IgD-negative memory B cell (primary cell): ENCODE data around the gene TTC39C. TPM values are rescaled to one million over a fixed set of nuclear protein-coding genes. Genes with fewer than 3 reads are reported as not detected.

Experiments used
- H3K27ac Mint-ChIP-seq, 3 donors: one replicate each; pipeline ENCODE4 v1.8.0; 2020 to 2022; ENCODE audit warnings: mild to moderate bottlenecking in 3 of 3, mixed read lengths in 3 of 3, moderate library complexity in 1 of 3
- H3K27me3 Mint-ChIP-seq: one replicate; pipeline ENCODE4 v1.8.0; 2021; ENCODE audit warnings: mixed read lengths
- H3K36me3 Mint-ChIP-seq: one replicate; pipeline ENCODE4 v1.8.0; 2020; ENCODE audit warnings: mild to moderate bottlenecking, mixed read lengths
- H3K4me1 Mint-ChIP-seq, 3 donors: one replicate each; pipeline ENCODE4 v1.8.0; 2020 to 2022; ENCODE audit warnings: mixed read lengths in 3 of 3, mild to moderate bottlenecking in 1 of 3
- H3K4me3 Mint-ChIP-seq, 4 donors: one replicate each; pipeline ENCODE4 v1.8.0; 2020 to 2022; ENCODE audit warnings: mild to moderate bottlenecking in 4 of 4, mixed read lengths in 4 of 4, moderate library complexity in 3 of 4
- H3K9me3 Mint-ChIP-seq, 3 donors: one replicate each; pipeline ENCODE4 v1.8.0; 2020 to 2021; ENCODE audit warnings: mixed read lengths in 3 of 3, mild to moderate bottlenecking in 1 of 3
- polyA plus RNA-seq: library from polyadenylated mRNA; unstranded; fragments of 300-500 nt; fragmentation: Illumina TruSeq; gene quantifications from one replicate; pipeline ENCODE4 v1.2.3, GENCODE V29; 2021

TTC39C gene
- polyA plus RNA-seq, 1 donor from 2014 or later = 21.9 TPM

GRCh38 chr18:24157855-24158254, 143.3 kb downstream of the TTC39C start:
- Mint-ChIP-seq H3K4me1 (no peaks in the 10 kb centered on the region), H3K9me3 (no peaks in the 10 kb centered on the region), H3K27ac (no peak overlapping the region), H3K4me3 (no peak overlapping the region), H3K36me3 (peaks cover 1% of the 10 kb centered on the region), H3K27me3 (no peaks in the 10 kb centered on the region)

GRCh38 chr18:24160086-24160485, 145.5 kb downstream of the TTC39C start:
- H3K36me3 Mint-ChIP-seq = peaks cover 1% of the 10 kb centered on the region
- H3K4me1 Mint-ChIP-seq = no peaks in the 10 kb centered on the region
- H3K27me3 Mint-ChIP-seq = no peaks in the 10 kb centered on the region
- no peak overlapping the region for H3K4me3 Mint-ChIP-seq
- no peaks in the 10 kb centered on the region for H3K9me3 Mint-ChIP-seq
- H3K27ac Mint-ChIP-seq = no peak overlapping the region

- Mint-ChIP-seq H3K4me1 (no peaks in the 10 kb centered on the region), H3K9me3 (no peaks in the 10 kb centered on the region), H3K36me3 (peaks cover 1% of the 10 kb centered on the region), H3K4me3 (no peak overlapping the region), H3K27me3 (no peaks in the 10 kb centered on the region), H3K27ac (no peak overlapping the region)
Measured at GRCh38 chr18:24161304-24161703, 146.8 kb downstream of the TTC39C start.

- H3K36me3 Mint-ChIP-seq = peaks cover 2% of the 10 kb centered on the region
- H3K9me3 Mint-ChIP-seq = no peaks in the 10 kb centered on the region
- peaks cover 10% of the 10 kb centered on the region for H3K27me3 Mint-ChIP-seq
- peaks cover 0 to 2% (median 0%) of the 10 kb centered on the region in 3 donors for H3K4me1 Mint-ChIP-seq
- no peak overlapping the region for H3K27ac Mint-ChIP-seq
- H3K4me3 Mint-ChIP-seq = no peak overlapping the region
Measured at GRCh38 chr18:24168496-24168895, 153.9 kb downstream of the TTC39C start.

- no peak overlapping the region for H3K27ac Mint-ChIP-seq
- no peak overlapping the region for H3K4me3 Mint-ChIP-seq
Measured at GRCh38 chr18:24170360-24170759, 155.8 kb downstream of the TTC39C start.

GRCh38 chr18:24173997-24174396, 159.4 kb downstream of the TTC39C start:
- Mint-ChIP-seq H3K4me1 (peaks cover 14 to 19% (median 17%) of the 10 kb centered on the region in 3 donors), H3K36me3 (peaks cover 2% of the 10 kb centered on the region), H3K9me3 (no peaks in the 10 kb centered on the region), H3K4me3 (no peak overlapping the region), H3K27me3 (peaks cover 2% of the 10 kb centered on the region), H3K27ac (no peak overlapping the region)

More at GRCh38 chr18:24170360-24170759, 155.8 kb downstream of the TTC39C start:
- Mint-ChIP-seq H3K27me3 (peaks cover 10% of the 10 kb centered on the region), H3K36me3 (peaks cover 2% of the 10 kb centered on the region), H3K9me3 (no peaks in the 10 kb centered on the region), H3K4me1 (peaks cover 0 to 2% (median 0%) of the 10 kb centered on the region in 3 donors)

GRCh38 chr18:24176727-24177416, 162.3 kb downstream of the TTC39C start:
- no peaks in the 10 kb centered on the region for H3K27me3 Mint-ChIP-seq
- peak overlapping the region; percentile 20 to 85 (median 66) for H3K4me3 Mint-ChIP-seq
- no peaks in the 10 kb centered on the region for H3K9me3 Mint-ChIP-seq
- H3K4me1 Mint-ChIP-seq = peaks cover 14 to 19% (median 18%) of the 10 kb centered on the region in 3 donors
- H3K36me3 Mint-ChIP-seq = peaks cover 2% of the 10 kb centered on the region
- H3K27ac Mint-ChIP-seq = peak overlapping the region; percentile 18 to 93 (median 90)

GRCh38 chr18:24177499-24178133, 163.1 kb downstream of the TTC39C start:
- peak overlapping the region in 2 of 3 donors; percentile 90 to 93 for H3K27ac Mint-ChIP-seq
- H3K9me3 Mint-ChIP-seq = no peaks in the 10 kb centered on the region
- peaks cover under 1% of the 10 kb centered on the region for H3K36me3 Mint-ChIP-seq
- H3K4me3 Mint-ChIP-seq = peak overlapping the region in 3 of 4 donors; percentile 20 to 85 (median 50)
- peaks cover 14 to 19% (median 18%) of the 10 kb centered on the region in 3 donors for H3K4me1 Mint-ChIP-seq
- H3K27me3 Mint-ChIP-seq = no peaks in the 10 kb centered on the region

GRCh38 chr18:24180048-24180447, 165.5 kb downstream of the TTC39C start:
- Mint-ChIP-seq H3K27me3 (peaks cover 1% of the 10 kb centered on the region), H3K36me3 (no peaks in the 10 kb centered on the region), H3K4me1 (peaks cover 14 to 18% (median 17%) of the 10 kb centered on the region in 3 donors), H3K4me3 (no peak overlapping the region), H3K27ac (no peak overlapping the region), H3K9me3 (no peaks in the 10 kb centered on the region)

GRCh38 chr18:24181806-24182205, 167.3 kb downstream of the TTC39C start:
- Mint-ChIP-seq H3K4me1 (peaks cover 9 to 12% (median 10%) of the 10 kb centered on the region in 3 donors), H3K27ac (no peak overlapping the region), H3K27me3 (peaks cover 1% of the 10 kb centered on the region), H3K36me3 (no peaks in the 10 kb centered on the region), H3K4me3 (no peak overlapping the region), H3K9me3 (no peaks in the 10 kb centered on the region)

Other genes starting within 250 kb of the TTC39C start
- gene CABYR, start 124.3 kb downstream of the TTC39C start, polyA plus RNA-seq = 2.0 TPM